ENCODE measurements around the gene EPHA3. TPM values are rescaled to one million over a fixed set of nuclear protein-coding genes. Genes with fewer than 3 reads are reported as not detected.

Gene EPHA3
- total and polyA plus RNA-seq, 2 of the 4 experiments (the other 2 are of a cell fraction): 0.10 to 0.18 TPM

- no peak overlapping the region for H2BK20ac ChIP-seq (ENCODE audit: low read depth, low read length)
- intact Hi-C loops (cut with micrococcal nuclease) (no loop called here), in situ Hi-C loops (cut with MboI; ENCODE audit: low sequenced_read_pairs) (no loop called here), dilution Hi-C loops (cut with HindIII; ENCODE audit: low sequenced_read_pairs, unreplicated experiment) (no loop called here)
- no peak for DNase-seq
- no peak overlapping the region for H2BK5ac ChIP-seq (ENCODE audit: low read depth, low read length, poor library complexity, severe bottlenecking)
- H3K4me2 ChIP-seq (ENCODE audit: low read depth, low read length): no peak overlapping the region
- H3K27me3 ChIP-seq (ENCODE audit: control insufficient read depth, insufficient read depth, low read length): no peaks in the 10 kb centered on the region
- H4K91ac ChIP-seq (ENCODE audit: insufficient read depth, low read depth, low read length): no peak overlapping the region
- no peaks in the 10 kb centered on the region for H3K36me3 ChIP-seq (ENCODE audit: control insufficient read depth, insufficient read depth, low read length)
- BruUV-seq (replicated peaks): no TSS peak
- no peak for ATAC-seq (ENCODE audit: low read depth)
- H3K9me3 ChIP-seq (ENCODE audit: control insufficient read depth, insufficient read depth, low read length): no peaks in the 10 kb centered on the region
- H2BK15ac ChIP-seq (ENCODE audit: low read depth, low read length): no peak overlapping the region
- H2AK9ac ChIP-seq (replicated peaks; ENCODE audit: low read depth, low read length, poor library complexity): no peak overlapping the region
- ChIA-PET POLR2A (ENCODE audit: unreplicated experiment) (no interaction called here), CTCF (no interaction called here)
- H4K20me1 ChIP-seq (ENCODE audit: insufficient read depth, low read length): no peaks in the 10 kb centered on the region
- H2AK5ac ChIP-seq (ENCODE audit: low read depth, low read length): no peak overlapping the region
- no peaks in the 10 kb centered on the region for H3K9me1 ChIP-seq (ENCODE audit: insufficient read depth, low read length)
- no peak overlapping the region for H3K56ac ChIP-seq (ENCODE audit: extremely low read depth, insufficient read depth, low read length)
- H2BK120ac ChIP-seq (ENCODE audit: low read depth, low read length): no peak overlapping the region
- H4K8ac ChIP-seq (ENCODE audit: low read depth in 2 of 2, low read length in 2 of 2): no peak overlapping the region
- TF ChIP-seq POLR2A (IDR thresholded peaks at IDR 0.05; ENCODE audit: low read depth, low read length): no peak
- TF ChIP-seq BHLHE40 (IDR thresholded peaks at IDR 0.05; ENCODE audit: low read depth, low read length): no peak
- TF ChIP-seq ELK1 (IDR thresholded peaks at IDR 0.05; ENCODE audit: borderline replicate concordance, low read depth, low read length): no peak
- no peak for TF ChIP-seq RAD21 (IDR thresholded peaks at IDR 0.05; ENCODE audit: low read length)
- TF ChIP-seq CHD1 (IDR thresholded peaks at IDR 0.05; ENCODE audit: low read depth, low read length): no peak
- H3K23ac ChIP-seq (ENCODE audit: low read depth, low read length): no peak overlapping the region
- no peak overlapping the region for H3K27ac ChIP-seq (ENCODE audit: insufficient read depth, low read length)
- no peak overlapping the region for H3K18ac ChIP-seq (ENCODE audit: low read depth, low read length)
- no peak overlapping the region for H3K14ac ChIP-seq (replicated peaks; ENCODE audit: low read depth, low read length)
- H3K4ac ChIP-seq (ENCODE audit: low read depth, low read length): no peak overlapping the region
- no peaks in the 10 kb centered on the region for H3K4me1 ChIP-seq (ENCODE audit: control insufficient read depth, insufficient read depth, low read length)
- no peak overlapping the region for H4K5ac ChIP-seq (ENCODE audit: low read depth, low read length)
- WGBS, 2 experiments (ENCODE audit: extremely low coverage in 2 of 2, insufficient read length in 1 of 2): 80% methylated on average over 3 of the region's 4 CpGs; no CpG with 5 or more reads in 1 of the 2 experiments
- no peak overlapping the region for H3K9ac ChIP-seq (ENCODE audit: low read depth, low read length)
- no peaks in the 10 kb centered on the region for H3K79me1 ChIP-seq (ENCODE audit: low read depth in 1 of 2, low read length in 2 of 2)
- no peak overlapping the region for H3K4me3 ChIP-seq (ENCODE audit: insufficient read depth, low read depth, low read length)
- H2AFZ ChIP-seq (replicated peaks; ENCODE audit: low read length, poor library complexity): no peak overlapping the region
Observed at GRCh38 chr3:89440386-89440785, 333.0 kb downstream of the EPHA3 start.
